Measurements from ENCODE around the gene CBLC. TPM values are rescaled to one million over a fixed set of nuclear protein-coding genes. Genes with fewer than 3 reads are reported as not detected.
A peak's percentile ranks its signal among the peaks of the same experiment; 100 is the strongest.

Gene CBLC
- total RNA-seq, 1 donor from 2014 or later, result 42.2 TPM

GRCh38 chr19:44752123-44752815 lies 25.4 kb upstream of the CBLC start:
- Histone ChIP-seq H3K27ac (peak overlapping the region; percentile 92), H3K9me3 (no peaks in the 10 kb centered on the region), H3K27me3 (no peaks in the 10 kb centered on the region), H3K4me1 (peaks cover 80% of the 10 kb centered on the region), H3K36me3 (peaks cover 0 to 10% of the 10 kb centered on the region in 2 donors), H3K4me3 (peak overlapping the region in 1 of 2 donors; percentile 43)
- no peak for DNase-seq (ENCODE audit: extremely low spot score in 2 of 2)
- TF ChIP-seq CTCF (IDR thresholded peaks at IDR 0.05) (no peak), POLR2A (IDR thresholded peaks at IDR 0.05) (no peak), POLR2AphosphoS5 (IDR thresholded peaks at IDR 0.05; ENCODE audit: insufficient read depth in 1 of 2, low read depth in 1 of 2) (no peak)
- intact Hi-C loops (cut with DNase I), result no loop called here

- DNase-seq (ENCODE audit: extremely low spot score in 2 of 2), result no peak
- intact Hi-C loops (cut with DNase I), result no loop called here
- Histone ChIP-seq H3K27ac (peak overlapping the region; percentile 92), H3K27me3 (no peaks in the 10 kb centered on the region), H3K9me3 (no peaks in the 10 kb centered on the region), H3K4me1 (peaks cover 84% of the 10 kb centered on the region), H3K4me3 (peak overlapping the region; percentile 43 to 52), H3K36me3 (peaks cover 0 to 16% of the 10 kb centered on the region in 2 donors)
- TF ChIP-seq CTCF (IDR thresholded peaks at IDR 0.05), result no peak
- TF ChIP-seq POLR2AphosphoS5 (IDR thresholded peaks at IDR 0.05; ENCODE audit: insufficient read depth in 1 of 2, low read depth in 1 of 2), result peak in 1 of 2 donors; percentile 82
- peak in 1 of 2 donors; percentile 17 for TF ChIP-seq POLR2A (IDR thresholded peaks at IDR 0.05)
Measured at GRCh38 chr19:44752816-44753625, 24.7 kb upstream of the CBLC start.

GRCh38 chr19:44753626-44753931 lies 24.1 kb upstream of the CBLC start:
- no peak for DNase-seq (ENCODE audit: extremely low spot score in 2 of 2)
- Histone ChIP-seq H3K9me3 (no peaks in the 10 kb centered on the region), H3K4me3 (peak overlapping the region; percentile 43 to 52), H3K27ac (peak overlapping the region; percentile 92), H3K36me3 (peaks cover 0 to 17% of the 10 kb centered on the region in 2 donors), H3K4me1 (peaks cover 89% of the 10 kb centered on the region), H3K27me3 (no peaks in the 10 kb centered on the region)
- TF ChIP-seq CTCF (IDR thresholded peaks at IDR 0.05), result no peak
- TF ChIP-seq POLR2A (IDR thresholded peaks at IDR 0.05), result no peak
- no peak for TF ChIP-seq POLR2AphosphoS5 (IDR thresholded peaks at IDR 0.05; ENCODE audit: insufficient read depth in 1 of 2, low read depth in 1 of 2)
- intact Hi-C loops (cut with DNase I), result no loop called here

- intact Hi-C loops (cut with DNase I), result no loop called here
- Histone ChIP-seq H3K36me3 (peaks cover 0 to 22% of the 10 kb centered on the region in 2 donors), H3K9me3 (no peaks in the 10 kb centered on the region), H3K4me3 (peak overlapping the region; percentile 43 to 52), H3K27ac (peak overlapping the region; percentile 92), H3K27me3 (no peaks in the 10 kb centered on the region), H3K4me1 (peaks cover 90% of the 10 kb centered on the region)
- TF ChIP-seq CTCF (IDR thresholded peaks at IDR 0.05), result no peak
- no peak for TF ChIP-seq POLR2A (IDR thresholded peaks at IDR 0.05)
- TF ChIP-seq POLR2AphosphoS5 (IDR thresholded peaks at IDR 0.05; ENCODE audit: insufficient read depth in 1 of 2, low read depth in 1 of 2), result peak; percentile 53 to 88
- no peak for DNase-seq (ENCODE audit: extremely low spot score in 2 of 2)
Measured at GRCh38 chr19:44753932-44754749, 23.5 kb upstream of the CBLC start.
